IPS-15b (cell line): Measurements from ENCODE around the gene TMEM183A.
A peak's percentile ranks its signal among the peaks of the same experiment; 100 is the strongest.

ENCODE experiments used
- H3K27me3 ChIP-seq: one replicate; pipeline ENCODE4 v1.6.1; 2013; ENCODE audit warnings: low read length; ENCODE audit not compliant: control insufficient read depth, insufficient read depth
- H3K36me3 ChIP-seq: one replicate; pipeline ENCODE4 v1.6.1; 2013; ENCODE audit warnings: low read length; ENCODE audit not compliant: control insufficient read depth, insufficient read depth
- H3K4me1 ChIP-seq: one replicate; pipeline ENCODE4 v1.6.1; 2013; ENCODE audit warnings: mild to moderate bottlenecking, low read length; ENCODE audit not compliant: control insufficient read depth, insufficient read depth
- H3K4me3 ChIP-seq: one replicate; pipeline ENCODE4 v1.5.1; 2013; ENCODE audit warnings: low read depth, low read length
- H3K9ac ChIP-seq: one replicate; pipeline ENCODE4 v1.6.1; 2013; ENCODE audit warnings: low read depth, mild to moderate bottlenecking, low read length
- H3K9me3 ChIP-seq: one replicate; pipeline ENCODE4 v1.6.1; 2013; ENCODE audit warnings: mild to moderate bottlenecking, low read length; ENCODE audit not compliant: control insufficient read depth, insufficient read depth

The TMEM183A gene

DNA sequence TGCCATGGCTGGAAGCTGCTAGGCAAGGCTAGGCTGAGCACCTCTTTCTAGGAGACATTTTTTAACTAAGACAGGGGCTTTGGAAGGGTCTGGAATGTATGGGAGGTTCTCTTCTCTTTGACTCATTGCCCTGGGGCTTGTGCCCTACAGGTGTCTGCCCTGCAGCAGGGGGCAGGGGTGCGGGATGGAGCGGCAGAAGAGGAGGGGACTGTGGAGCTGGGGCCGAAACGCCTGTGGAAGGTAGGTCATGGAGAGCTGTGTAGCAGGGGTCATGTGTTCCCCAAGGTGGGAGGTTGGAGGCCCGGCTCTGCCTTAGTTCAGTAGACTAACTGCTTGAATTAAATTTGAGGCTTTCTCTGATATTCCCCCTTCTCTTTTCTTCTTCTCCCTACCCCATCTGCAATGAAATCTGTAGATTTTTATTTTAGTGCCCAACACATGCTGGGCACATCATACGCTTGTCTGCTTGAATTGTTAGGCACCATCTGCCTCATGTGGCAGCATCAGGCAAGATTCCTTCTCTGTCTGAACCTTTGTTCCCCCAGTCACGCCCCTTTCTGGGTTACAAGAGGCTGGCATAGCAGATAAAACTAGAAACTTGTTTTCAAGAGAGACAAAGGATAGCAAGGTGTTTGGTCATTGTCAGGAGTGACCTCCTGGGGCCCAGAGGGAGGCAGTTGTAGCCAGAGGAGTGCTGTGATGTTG lies 37.5 kb downstream of the TMEM183A start:
- Histone ChIP-seq H3K9me3 (no peaks in the 10 kb centered on the region), H3K4me1 (peaks cover 5% of the 10 kb centered on the region), H3K9ac (no peak overlapping the region), H3K36me3 (peaks cover 5% of the 10 kb centered on the region), H3K4me3 (no peak overlapping the region), H3K27me3 (no peaks in the 10 kb centered on the region)

DNA sequence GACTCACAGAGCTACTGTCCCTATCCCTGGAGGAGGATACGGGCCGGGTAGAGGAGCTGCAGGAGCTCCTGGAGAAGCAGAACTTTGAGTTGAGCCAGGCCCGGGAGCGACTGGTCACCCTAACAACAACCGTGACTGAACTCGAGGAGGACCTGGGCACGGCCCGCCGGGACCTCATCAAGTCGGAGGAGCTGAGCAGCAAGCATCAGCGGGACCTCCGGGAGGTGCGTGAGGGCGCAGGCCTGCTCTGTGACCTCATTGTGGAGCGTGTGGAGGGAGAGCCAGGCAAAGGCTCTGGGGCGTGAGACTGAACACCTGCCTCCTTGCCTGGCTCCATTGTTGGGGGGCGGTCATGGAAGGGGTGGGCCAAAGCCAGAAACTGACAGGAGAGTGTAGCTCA lies 38.2 kb downstream of the TMEM183A start:
- Histone ChIP-seq H3K9ac (no peak overlapping the region), H3K4me3 (no peak overlapping the region), H3K27me3 (peaks cover 1% of the 10 kb centered on the region), H3K4me1 (peaks cover 4% of the 10 kb centered on the region), H3K36me3 (peaks cover 5% of the 10 kb centered on the region), H3K9me3 (no peaks in the 10 kb centered on the region)

- Histone ChIP-seq H3K27me3 (peaks cover 4% of the 10 kb centered on the region), H3K4me3 (no peak overlapping the region), H3K36me3 (peaks cover 5% of the 10 kb centered on the region), H3K9ac (no peak overlapping the region), H3K9me3 (no peaks in the 10 kb centered on the region), H3K4me1 (peaks cover 4% of the 10 kb centered on the region)
Measured at GRCh38 chr1:203045821-203046594, 38.8 kb downstream of the TMEM183A start.

DNA sequence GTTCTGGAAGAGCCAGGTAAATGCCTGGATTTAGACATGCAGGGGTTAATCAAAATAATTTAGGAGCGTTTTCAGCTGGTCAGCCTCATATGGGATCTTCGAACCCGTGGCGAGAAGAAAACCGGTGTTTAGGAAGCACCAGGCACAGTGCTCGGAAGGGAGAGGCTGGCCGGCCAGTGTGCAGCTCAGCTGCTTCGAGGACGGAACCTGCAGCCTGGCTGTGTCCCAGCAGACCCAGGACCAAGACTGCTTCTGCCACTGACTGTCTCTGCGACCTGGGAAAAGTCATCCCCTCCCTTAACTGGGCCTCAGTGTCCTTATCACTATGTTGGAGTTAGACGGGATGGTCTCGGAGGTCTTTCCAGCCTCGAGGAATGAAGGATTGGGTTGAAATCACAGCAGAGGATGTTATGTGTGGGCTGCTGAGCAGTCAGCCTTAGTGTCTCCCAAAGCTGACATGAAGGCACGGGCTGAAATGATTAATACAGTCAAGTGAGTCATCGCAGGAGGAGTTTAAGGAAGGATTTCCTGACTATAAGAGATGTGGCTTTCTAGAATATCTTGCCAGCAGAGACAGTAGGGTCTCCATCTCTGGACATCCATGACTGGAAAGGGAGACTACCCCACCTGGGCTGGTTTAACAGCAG lies 39.9 kb downstream of the TMEM183A start:
- Histone ChIP-seq H3K9ac (no peak overlapping the region), H3K27me3 (peaks cover 4% of the 10 kb centered on the region), H3K4me1 (peaks cover 6% of the 10 kb centered on the region), H3K4me3 (no peak overlapping the region), H3K9me3 (no peaks in the 10 kb centered on the region), H3K36me3 (peaks cover 5% of the 10 kb centered on the region)

DNA sequence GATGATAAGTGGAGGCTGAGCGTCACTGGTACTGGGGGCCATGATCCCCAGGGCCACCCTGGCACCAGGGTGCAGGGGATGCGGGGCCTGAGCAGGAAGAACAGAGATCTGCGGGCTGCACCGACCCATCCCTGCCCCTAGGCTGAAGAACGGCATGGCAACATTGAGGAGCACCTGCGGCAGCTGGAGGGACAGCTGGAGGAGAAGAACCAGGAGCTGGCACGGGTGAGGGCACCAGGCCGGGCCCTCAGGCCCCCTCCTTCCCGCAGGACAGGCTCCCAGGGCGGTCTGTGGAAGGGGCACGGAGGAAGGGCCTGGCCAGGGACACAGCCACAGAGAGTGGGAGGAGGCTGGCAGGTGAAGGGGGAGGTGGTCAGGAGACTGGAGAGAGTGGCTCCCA lies 40.9 kb downstream of the TMEM183A start:
- Histone ChIP-seq H3K4me1 (peaks cover 9% of the 10 kb centered on the region), H3K27me3 (peaks cover 4% of the 10 kb centered on the region), H3K36me3 (peaks cover 5% of the 10 kb centered on the region), H3K9me3 (no peaks in the 10 kb centered on the region), H3K9ac (no peak overlapping the region), H3K4me3 (peak overlapping the region; percentile 8)

- H3K27me3 ChIP-seq = peaks cover 4% of the 10 kb centered on the region
- no peak overlapping the region for H3K9ac ChIP-seq
- no peaks in the 10 kb centered on the region for H3K9me3 ChIP-seq
- peaks cover 3% of the 10 kb centered on the region for H3K36me3 ChIP-seq
- peaks cover 12% of the 10 kb centered on the region for H3K4me1 ChIP-seq
- peak overlapping the region; percentile 8 for H3K4me3 ChIP-seq
Measured at GRCh38 chr1:203048555-203049051, 41.4 kb downstream of the TMEM183A start.

- Histone ChIP-seq H3K27me3 (peaks cover 4% of the 10 kb centered on the region), H3K4me3 (no peak overlapping the region), H3K9ac (no peak overlapping the region), H3K4me1 (peaks cover 16% of the 10 kb centered on the region), H3K36me3 (peaks cover under 1% of the 10 kb centered on the region), H3K9me3 (no peaks in the 10 kb centered on the region)
Measured at GRCh38 chr1:203049077-203049476, 41.9 kb downstream of the TMEM183A start.

- Histone ChIP-seq H3K4me1 (peaks cover 22% of the 10 kb centered on the region), H3K36me3 (no peaks in the 10 kb centered on the region), H3K27me3 (peaks cover 4% of the 10 kb centered on the region)
Measured at GRCh38 chr1:203049576-203050180, 42.5 kb downstream of the TMEM183A start.

GRCh38 chr1:203050826-203051225 lies 43.7 kb downstream of the TMEM183A start:
- no peak overlapping the region for H3K9ac ChIP-seq
- no peak overlapping the region for H3K4me3 ChIP-seq
- H3K27me3 ChIP-seq = peaks cover 4% of the 10 kb centered on the region
- peaks cover 32% of the 10 kb centered on the region for H3K4me1 ChIP-seq
- no peaks in the 10 kb centered on the region for H3K36me3 ChIP-seq
- no peaks in the 10 kb centered on the region for H3K9me3 ChIP-seq

More at GRCh38 chr1:203049576-203050180, 42.5 kb downstream of the TMEM183A start:
- Histone ChIP-seq H3K9ac (no peak overlapping the region), H3K4me3 (no peak overlapping the region), H3K9me3 (no peaks in the 10 kb centered on the region)

- H3K4me3 ChIP-seq = no peak overlapping the region
- peaks cover 4% of the 10 kb centered on the region for H3K27me3 ChIP-seq
- no peaks in the 10 kb centered on the region for H3K9me3 ChIP-seq
- no peak overlapping the region for H3K9ac ChIP-seq
- peaks cover 32% of the 10 kb centered on the region for H3K4me1 ChIP-seq
- no peaks in the 10 kb centered on the region for H3K36me3 ChIP-seq
Measured at GRCh38 chr1:203051841-203052324, 44.7 kb downstream of the TMEM183A start.

- Histone ChIP-seq H3K4me1 (peaks cover 32% of the 10 kb centered on the region), H3K27me3 (peaks cover 4% of the 10 kb centered on the region), H3K9ac (no peak overlapping the region), H3K36me3 (no peaks in the 10 kb centered on the region), H3K9me3 (no peaks in the 10 kb centered on the region), H3K4me3 (no peak overlapping the region)
Measured at GRCh38 chr1:203052601-203053000, 45.4 kb downstream of the TMEM183A start.
